Endodermal cell (in vitro differentiated cells): ENCODE data around the gene STIM1. TPM values are rescaled to one million over a fixed set of nuclear protein-coding genes. Genes with fewer than 3 reads are reported as not detected.

Experiments used
- DNase-seq: peaks from one replicate; pipeline ENCODE4 v3.0.0-alpha.2; 2017
- H3K27ac ChIP-seq: 2 replicates; pipeline ENCODE4 v1.5.1; 2013; ENCODE audit warnings: mild to moderate bottlenecking, low read depth, low read length, moderate library complexity
- H3K27me3 ChIP-seq: 2 replicates; pipeline ENCODE4 v1.6.1; 2013; ENCODE audit warnings: mild to moderate bottlenecking, low read length, moderate library complexity; ENCODE audit not compliant: insufficient read depth, control insufficient read depth, poor library complexity, severe bottlenecking
- H3K36me3 ChIP-seq: 2 replicates; pipeline ENCODE4 v1.7.0; 2013; ENCODE audit warnings: mild to moderate bottlenecking, low read length, moderate library complexity; ENCODE audit not compliant: control insufficient read depth, insufficient read depth
- H3K4me1 ChIP-seq: one replicate; pipeline ENCODE4 v1.7.0; 2013; ENCODE audit warnings: low read length; ENCODE audit not compliant: control insufficient read depth, insufficient read depth
- H3K4me3 ChIP-seq: 2 replicates; pipeline ENCODE4 v1.5.1; 2013; ENCODE audit warnings: mild to moderate bottlenecking, low read length, moderate library complexity
- H3K9ac ChIP-seq: 2 replicates; pipeline ENCODE4 v1.6.1; 2013; ENCODE audit warnings: mild to moderate bottlenecking, low read length, moderate library complexity; ENCODE audit not compliant: poor library complexity, severe bottlenecking; ENCODE audit errors: extremely low read depth
- H3K9me3 ChIP-seq: 2 replicates; pipeline ENCODE4 v1.6.1; 2013; ENCODE audit warnings: mild to moderate bottlenecking, low read length, moderate library complexity; ENCODE audit not compliant: control insufficient read depth
- H3K27ac Mint-ChIP-seq: 2 replicates; pipeline ENCODE4 v1.8.0; 2020; ENCODE audit warnings: mixed read lengths
- H3K27me3 Mint-ChIP-seq: 2 replicates; pipeline ENCODE4 v1.8.0; 2021; ENCODE audit warnings: mild to moderate bottlenecking, mixed read lengths; ENCODE audit not compliant: insufficient read depth
- H3K36me3 Mint-ChIP-seq: 2 replicates; pipeline ENCODE4 v1.8.0; 2020; ENCODE audit warnings: low read depth, mixed read lengths
- H3K4me1 Mint-ChIP-seq: 2 replicates; pipeline ENCODE4 v1.8.0; 2020; ENCODE audit warnings: mixed read lengths
- H3K4me3 Mint-ChIP-seq: 2 replicates; pipeline ENCODE4 v1.8.0; 2020; ENCODE audit warnings: mild to moderate bottlenecking, moderate library complexity, mixed read lengths
- H3K9me3 Mint-ChIP-seq: 2 replicates; pipeline ENCODE4 v1.8.0; 2020; ENCODE audit warnings: mild to moderate bottlenecking, mixed read lengths
- WGBS, 2 experiments: methylation state at CpG; one replicate each; pipeline versions ENCODE4 v1.1.5 to v1.1.7; 2013; ENCODE audit warnings: missing lambda C conversion rate in 2 of 2, mixed read lengths in 1 of 2; ENCODE audit not compliant: insufficient coverage in 1 of 2, insufficient read length in 1 of 2; 5-methylcytosine and 5-hydroxymethylcytosine counted together
- total RNA-seq, 2 donors: library from RNA; stranded (reverse); fragmentation: NEBNext Ultra II Directional in 1 of 2; extraction: Animal tissue kit (Norgen Biotek cat#: 25700) in 1 of 2; gene quantifications; 2 replicates in 1 of 2; 3 replicates in 1 of 2; pipeline ENCODE4 v1.2.1, GENCODE V29; 2021
- TF ChIP-seq, protein P1 (sequence below): fragments of 200-600 bp; sonication (generic); conservative IDR thresholded peaks from 2 replicates; pipeline ENCODE4 v1.5.0; 2021; ENCODE audit warnings: antibody characterized with exemption, mild to moderate bottlenecking

Gene STIM1
- total RNA-seq, 2 donors from 2014 or later, result 20.9 to 27.9 TPM

DNA sequence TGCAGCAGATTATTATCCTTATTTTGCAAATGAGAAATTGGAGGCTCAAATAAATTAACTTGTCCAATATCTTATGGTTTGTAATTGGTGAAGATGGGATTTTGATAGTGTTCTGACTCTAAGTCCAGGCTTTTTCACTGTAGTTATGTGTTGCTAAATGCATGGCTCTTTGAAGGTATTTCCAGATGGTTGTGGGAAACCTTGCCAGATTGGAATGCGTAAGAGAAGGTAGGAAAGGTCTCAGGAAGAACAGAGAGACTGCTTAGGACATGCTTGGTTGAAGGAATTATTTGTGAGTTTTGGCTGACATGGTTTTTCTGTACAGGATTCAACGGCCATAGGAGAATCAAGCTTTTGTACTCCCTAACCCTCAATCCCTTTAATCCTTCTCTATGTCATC, 108.6 kb downstream of the STIM1 start:
- Histone ChIP-seq H3K27me3 (no peaks in the 10 kb centered on the region), H3K9me3 (no peaks in the 10 kb centered on the region), H3K4me1 (no peaks in the 10 kb centered on the region), H3K9ac (no peak overlapping the region), H3K36me3 (no peaks in the 10 kb centered on the region), H3K4me3 (no peak overlapping the region), H3K27ac (no peak overlapping the region)
- TF ChIP-seq, protein P1, sequence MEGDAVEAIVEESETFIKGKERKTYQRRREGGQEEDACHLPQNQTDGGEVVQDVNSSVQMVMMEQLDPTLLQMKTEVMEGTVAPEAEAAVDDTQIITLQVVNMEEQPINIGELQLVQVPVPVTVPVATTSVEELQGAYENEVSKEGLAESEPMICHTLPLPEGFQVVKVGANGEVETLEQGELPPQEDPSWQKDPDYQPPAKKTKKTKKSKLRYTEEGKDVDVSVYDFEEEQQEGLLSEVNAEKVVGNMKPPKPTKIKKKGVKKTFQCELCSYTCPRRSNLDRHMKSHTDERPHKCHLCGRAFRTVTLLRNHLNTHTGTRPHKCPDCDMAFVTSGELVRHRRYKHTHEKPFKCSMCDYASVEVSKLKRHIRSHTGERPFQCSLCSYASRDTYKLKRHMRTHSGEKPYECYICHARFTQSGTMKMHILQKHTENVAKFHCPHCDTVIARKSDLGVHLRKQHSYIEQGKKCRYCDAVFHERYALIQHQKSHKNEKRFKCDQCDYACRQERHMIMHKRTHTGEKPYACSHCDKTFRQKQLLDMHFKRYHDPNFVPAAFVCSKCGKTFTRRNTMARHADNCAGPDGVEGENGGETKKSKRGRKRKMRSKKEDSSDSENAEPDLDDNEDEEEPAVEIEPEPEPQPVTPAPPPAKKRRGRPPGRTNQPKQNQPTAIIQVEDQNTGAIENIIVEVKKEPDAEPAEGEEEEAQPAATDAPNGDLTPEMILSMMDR, result no peak
- H3K36me3 Mint-ChIP-seq, result no peaks in the 10 kb centered on the region
- no peaks in the 10 kb centered on the region for H3K27me3 Mint-ChIP-seq
- no peaks in the 10 kb centered on the region for H3K9me3 Mint-ChIP-seq
- DNase-seq, result no peak
- H3K27ac Mint-ChIP-seq, result no peak overlapping the region
- H3K4me3 Mint-ChIP-seq, result no peak overlapping the region
- peaks cover 27% of the 10 kb centered on the region for H3K4me1 Mint-ChIP-seq
- WGBS, 2 experiments, result 97 to 100% methylated on average over 1 to 2 of the region's 2 CpGs

DNA sequence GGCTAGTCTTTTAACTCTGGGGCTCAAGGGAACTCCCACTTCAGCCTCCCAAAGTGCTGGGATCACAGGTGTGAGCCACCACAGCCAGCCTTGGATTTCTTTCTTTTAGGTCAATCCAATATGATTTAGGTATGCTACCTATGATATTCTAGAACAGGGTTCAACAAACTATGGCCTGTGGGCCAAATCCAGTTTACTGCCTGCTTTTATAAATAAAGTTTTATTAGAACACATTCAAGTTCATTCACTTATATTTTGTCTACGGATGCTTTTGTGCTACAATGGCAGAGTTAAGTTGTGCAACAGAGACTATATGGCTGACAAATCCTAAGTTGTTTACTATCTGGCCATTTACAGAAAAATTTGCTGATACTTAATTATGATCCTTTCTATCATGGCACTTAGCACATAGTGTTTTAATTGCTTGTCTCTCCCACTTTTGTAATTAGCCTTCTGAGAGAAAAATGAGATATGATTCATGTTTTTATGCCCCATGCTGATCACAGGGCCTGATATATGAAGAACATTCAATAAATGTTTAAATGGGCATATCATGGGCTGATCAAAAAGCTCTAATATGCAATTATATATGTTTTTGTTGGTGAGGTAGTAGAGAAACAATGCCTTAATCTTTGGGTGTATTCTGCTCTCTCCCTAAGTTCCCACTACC, 109.6 kb downstream of the STIM1 start:
- H3K9me3 Mint-ChIP-seq, result no peaks in the 10 kb centered on the region
- Histone ChIP-seq H3K27me3 (no peaks in the 10 kb centered on the region), H3K27ac (no peak overlapping the region), H3K9ac (no peak overlapping the region), H3K4me3 (no peak overlapping the region), H3K36me3 (no peaks in the 10 kb centered on the region), H3K9me3 (no peaks in the 10 kb centered on the region), H3K4me1 (no peaks in the 10 kb centered on the region)
- H3K27ac Mint-ChIP-seq, result no peak overlapping the region
- H3K36me3 Mint-ChIP-seq, result no peaks in the 10 kb centered on the region
- DNase-seq, result no peak
- no peak overlapping the region for H3K4me3 Mint-ChIP-seq
- H3K27me3 Mint-ChIP-seq, result no peaks in the 10 kb centered on the region
- TF ChIP-seq, protein P1, result no peak
- peaks cover 27% of the 10 kb centered on the region for H3K4me1 Mint-ChIP-seq
- 93% methylated on average over 1 of the region's 1 CpG; no CpG with 5 or more reads in 1 of the 2 experiments for WGBS, 2 experiments

DNA sequence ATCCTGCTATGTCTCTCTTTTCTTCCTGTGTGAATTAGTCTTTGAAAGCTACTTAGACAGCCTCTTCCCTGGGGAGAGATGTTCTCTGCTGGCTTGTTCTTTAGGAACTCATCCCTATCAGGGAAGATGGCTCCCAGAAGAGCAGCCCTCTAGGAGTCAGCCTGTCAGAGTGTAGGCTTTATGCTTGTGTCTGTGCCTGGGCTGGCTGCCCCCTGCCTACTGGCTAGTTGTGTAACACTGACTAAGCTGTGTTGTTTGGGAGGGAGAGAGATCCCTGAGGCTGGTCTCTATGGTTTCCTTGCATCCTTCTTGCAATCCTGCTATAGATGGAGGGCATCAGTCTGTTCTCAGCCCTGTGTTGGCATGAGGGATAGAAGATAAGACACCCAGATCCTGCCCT, 112.2 kb downstream of the STIM1 start:
- Histone ChIP-seq H3K27me3 (no peaks in the 10 kb centered on the region), H3K9me3 (no peaks in the 10 kb centered on the region), H3K36me3 (no peaks in the 10 kb centered on the region), H3K4me1 (no peaks in the 10 kb centered on the region), H3K27ac (no peak overlapping the region), H3K4me3 (no peak overlapping the region), H3K9ac (no peak overlapping the region)
- H3K27me3 Mint-ChIP-seq, result no peaks in the 10 kb centered on the region
- no peaks in the 10 kb centered on the region for H3K9me3 Mint-ChIP-seq
- H3K4me3 Mint-ChIP-seq, result no peak overlapping the region
- no peak overlapping the region for H3K27ac Mint-ChIP-seq
- TF ChIP-seq, protein P1, result no peak
- DNase-seq, result no peak
- no peaks in the 10 kb centered on the region for H3K36me3 Mint-ChIP-seq
- peaks cover 24% of the 10 kb centered on the region for H3K4me1 Mint-ChIP-seq
